Stomach smooth muscle (tissue), 2 donors: ENCODE measurements around the gene FARSB.
A peak's percentile ranks its signal among the peaks of the same experiment; 100 is the strongest.

Experiments
- H3K27ac ChIP-seq: one replicate; pipeline ENCODE4 v1.7.0; 2013; ENCODE audit warnings: mild to moderate bottlenecking, low read length, inconsistent platforms
- H3K27me3 ChIP-seq, 2 donors: one replicate each; pipeline ENCODE4 v1.7.0; 2013; ENCODE audit warnings: low read length in 2 of 2; ENCODE audit not compliant: insufficient read depth in 2 of 2, control insufficient read depth in 1 of 2
- H3K36me3 ChIP-seq, 2 donors: one replicate each; pipeline ENCODE4 v1.7.0; 2013; ENCODE audit warnings: low read length in 2 of 2; ENCODE audit not compliant: control insufficient read depth in 2 of 2, insufficient read depth in 2 of 2
- H3K4me1 ChIP-seq: one replicate; pipeline ENCODE4 v1.7.0; 2013; ENCODE audit warnings: low read length; ENCODE audit not compliant: control insufficient read depth, insufficient read depth
- H3K4me3 ChIP-seq, 2 donors: one replicate each; pipeline ENCODE4 v1.7.0; 2013; ENCODE audit warnings: low read length in 2 of 2
- H3K9ac ChIP-seq, 2 donors: one replicate each; pipeline ENCODE4 v1.7.0; 2013; ENCODE audit warnings: low read length in 2 of 2, mild to moderate bottlenecking in 1 of 2
- H3K9me3 ChIP-seq, 2 donors: one replicate each; pipeline ENCODE4 v1.7.0; 2013; ENCODE audit warnings: low read length in 2 of 2; ENCODE audit not compliant: control insufficient read depth in 2 of 2
- donor health status: healthy.
- donor health status: Pancreatic carcinoma.

FARSB gene

GRCh38 chr2:222576171-222577081 is 79.5 kb downstream of the FARSB start:
- Histone ChIP-seq H3K9ac (no peak overlapping the region), H3K27me3 (no peaks in the 10 kb centered on the region), H3K27ac (no peak overlapping the region), H3K36me3 (peaks cover 0 to 3% of the 10 kb centered on the region in 2 donors), H3K4me1 (peaks cover 13% of the 10 kb centered on the region), H3K9me3 (no peaks in the 10 kb centered on the region), H3K4me3 (no peak overlapping the region)

- Histone ChIP-seq H3K27me3 (no peaks in the 10 kb centered on the region), H3K4me1 (peaks cover 15% of the 10 kb centered on the region), H3K36me3 (peaks cover 0 to 4% of the 10 kb centered on the region in 2 donors), H3K27ac (no peak overlapping the region), H3K9me3 (no peaks in the 10 kb centered on the region), H3K4me3 (no peak overlapping the region), H3K9ac (no peak overlapping the region)
Measured at GRCh38 chr2:222575618-222576017, 80.3 kb downstream of the FARSB start.

GRCh38 chr2:222572751-222573174 is 83.1 kb downstream of the FARSB start:
- H3K27ac ChIP-seq: peak overlapping the region; percentile 88
- peak overlapping the region; percentile 48 to 51 for H3K9ac ChIP-seq
- H3K9me3 ChIP-seq: no peaks in the 10 kb centered on the region
- peaks cover 27% of the 10 kb centered on the region for H3K4me1 ChIP-seq
- H3K4me3 ChIP-seq: no peak overlapping the region
- H3K27me3 ChIP-seq: no peaks in the 10 kb centered on the region
- H3K36me3 ChIP-seq: peaks cover 0 to 4% of the 10 kb centered on the region in 2 donors

- Histone ChIP-seq H3K9ac (peak overlapping the region; percentile 48 to 51), H3K27ac (peak overlapping the region; percentile 88), H3K27me3 (no peaks in the 10 kb centered on the region), H3K9me3 (no peaks in the 10 kb centered on the region), H3K4me3 (no peak overlapping the region), H3K4me1 (peaks cover 27% of the 10 kb centered on the region), H3K36me3 (peaks cover 0 to 4% of the 10 kb centered on the region in 2 donors)
Measured at GRCh38 chr2:222572264-222572721, 83.6 kb downstream of the FARSB start.

GRCh38 chr2:222569826-222570225 is 86.1 kb downstream of the FARSB start:
- H3K4me3 ChIP-seq: no peak overlapping the region
- H3K27ac ChIP-seq: no peak overlapping the region
- no peak overlapping the region for H3K9ac ChIP-seq
- no peaks in the 10 kb centered on the region for H3K27me3 ChIP-seq
- no peaks in the 10 kb centered on the region for H3K9me3 ChIP-seq
- H3K4me1 ChIP-seq: peaks cover 27% of the 10 kb centered on the region
- H3K36me3 ChIP-seq: peaks cover 0 to 4% of the 10 kb centered on the region in 2 donors

DNA sequence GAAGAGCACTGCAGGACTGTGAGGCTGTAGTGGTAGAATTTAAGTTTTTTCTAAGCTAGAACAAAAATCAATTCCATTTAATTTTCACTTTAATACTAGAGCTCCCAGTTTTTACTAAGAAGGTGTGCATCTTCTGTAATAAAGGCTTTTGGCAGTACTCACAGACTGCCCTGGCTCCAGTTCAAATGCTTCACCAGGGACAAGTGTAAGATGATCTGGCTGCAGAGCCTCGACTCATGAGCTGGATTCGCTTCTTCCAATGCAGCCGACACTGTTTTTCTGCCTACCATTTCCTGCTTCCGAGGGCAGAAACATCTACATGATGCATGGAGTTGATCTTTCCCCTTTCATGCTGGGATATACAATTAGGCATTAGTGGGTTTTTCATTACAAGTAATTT is 87.0 kb downstream of the FARSB start:
- H3K9me3 ChIP-seq: no peaks in the 10 kb centered on the region
- peaks cover 27% of the 10 kb centered on the region for H3K4me1 ChIP-seq
- H3K9ac ChIP-seq: no peak overlapping the region
- H3K27me3 ChIP-seq: no peaks in the 10 kb centered on the region
- H3K27ac ChIP-seq: no peak overlapping the region
- peaks cover 0 to 4% of the 10 kb centered on the region in 2 donors for H3K36me3 ChIP-seq
- peak overlapping the region in 1 of 2 donors; percentile 21 for H3K4me3 ChIP-seq

GRCh38 chr2:222566229-222566628 is 89.7 kb downstream of the FARSB start:
- H3K27ac ChIP-seq: no peak overlapping the region
- peaks cover 13% of the 10 kb centered on the region for H3K4me1 ChIP-seq

GRCh38 chr2:222563936-222564335 is 92.0 kb downstream of the FARSB start:
- no peak overlapping the region for H3K4me3 ChIP-seq
- H3K4me1 ChIP-seq: peaks cover 4% of the 10 kb centered on the region

More at GRCh38 chr2:222566229-222566628, 89.7 kb downstream of the FARSB start:
- H3K9me3 ChIP-seq: no peaks in the 10 kb centered on the region
- no peaks in the 10 kb centered on the region for H3K27me3 ChIP-seq
- H3K4me3 ChIP-seq: no peak overlapping the region
- no peak overlapping the region for H3K9ac ChIP-seq
- no peaks in the 10 kb centered on the region for H3K36me3 ChIP-seq

DNA sequence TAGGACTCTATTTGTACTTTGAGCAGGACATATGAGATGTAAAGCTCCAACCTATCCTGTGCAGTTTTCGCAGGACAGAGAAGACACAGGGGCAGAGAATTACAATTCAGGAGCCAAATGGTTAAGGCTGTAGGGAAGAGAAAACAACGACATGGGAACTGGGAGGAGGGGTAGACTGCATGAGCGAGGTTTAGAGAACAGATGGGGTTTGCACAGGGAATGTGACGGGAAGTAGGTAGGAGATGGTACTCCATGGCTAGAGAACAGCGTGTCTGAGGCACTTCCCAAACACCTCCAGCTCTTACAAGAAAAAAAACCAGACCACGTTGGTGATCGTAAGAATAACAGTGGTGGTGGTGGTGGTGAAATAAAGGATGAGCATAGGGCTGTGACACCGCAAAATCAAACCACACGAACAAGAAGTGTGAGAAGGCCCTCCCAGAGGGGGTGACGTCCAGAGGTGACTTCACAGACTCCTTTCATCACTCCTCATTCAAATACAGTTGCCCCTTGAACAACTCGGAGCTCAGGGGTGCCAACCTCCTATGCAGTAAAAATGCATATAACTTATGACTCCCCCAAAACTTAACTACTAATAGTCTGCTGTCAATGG is 92.7 kb downstream of the FARSB start:
- Histone ChIP-seq H3K4me1 (no peaks in the 10 kb centered on the region), H3K27ac (no peak overlapping the region), H3K36me3 (no peaks in the 10 kb centered on the region), H3K9ac (no peak overlapping the region), H3K4me3 (no peak overlapping the region), H3K9me3 (no peaks in the 10 kb centered on the region), H3K27me3 (no peaks in the 10 kb centered on the region)

More at GRCh38 chr2:222563936-222564335, 92.0 kb downstream of the FARSB start:
- Histone ChIP-seq H3K27me3 (no peaks in the 10 kb centered on the region), H3K9me3 (no peaks in the 10 kb centered on the region), H3K9ac (no peak overlapping the region), H3K27ac (no peak overlapping the region), H3K36me3 (no peaks in the 10 kb centered on the region)

DNA sequence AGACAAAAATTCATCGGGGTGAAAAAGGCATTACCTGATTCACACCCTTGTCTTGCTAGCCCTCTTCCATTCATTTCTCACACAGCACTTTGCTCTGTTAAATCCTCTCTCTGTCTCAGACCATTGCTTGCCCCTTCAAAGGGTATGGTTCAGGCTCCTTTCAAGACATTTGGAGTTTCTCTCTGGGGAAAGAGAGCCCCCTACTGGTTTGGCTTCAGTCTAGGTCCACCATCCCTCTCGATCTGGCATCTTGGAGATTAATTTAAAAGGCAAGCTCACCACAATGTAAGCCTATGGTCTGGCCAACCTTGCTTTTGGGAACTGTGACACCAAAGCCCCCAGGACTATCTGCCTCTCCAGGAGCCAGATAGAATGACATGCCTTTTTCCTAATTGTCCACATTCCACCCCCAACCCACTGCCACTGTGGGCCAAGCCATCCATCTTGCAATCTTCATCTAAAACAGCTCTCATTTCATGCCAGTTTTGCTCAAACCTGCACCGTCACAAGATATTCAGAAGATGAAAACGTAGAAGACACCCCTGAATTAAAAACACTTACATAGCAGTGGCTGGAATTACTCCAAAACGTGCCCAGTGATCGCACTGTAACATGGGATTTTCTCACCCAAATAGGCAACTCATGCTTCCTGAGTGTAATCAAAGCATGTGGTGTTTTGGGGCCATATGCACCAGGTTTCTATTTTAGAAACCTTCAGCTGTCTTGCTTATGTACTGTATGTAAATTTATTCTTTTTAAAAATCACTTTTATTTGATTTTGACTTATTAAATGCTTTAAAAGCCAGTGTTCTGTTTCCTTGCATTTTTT is 93.9 kb downstream of the FARSB start:
- Histone ChIP-seq H3K36me3 (no peaks in the 10 kb centered on the region), H3K27ac (no peak overlapping the region), H3K9me3 (no peaks in the 10 kb centered on the region), H3K4me3 (no peak overlapping the region), H3K4me1 (no peaks in the 10 kb centered on the region), H3K27me3 (peaks cover 0 to under 1% of the 10 kb centered on the region in 2 donors), H3K9ac (no peak overlapping the region)
